ENCODE measurements around the gene FAM131C. TPM values are rescaled to one million over a fixed set of nuclear protein-coding genes. Genes with fewer than 3 reads are reported as not detected.
"Not testable (repeated sequence)": the region's sequence is repeated elsewhere in the genome, so short reads cannot be mapped to it uniquely, and the experiment has no call there.

FAM131C gene
- polyA plus RNA-seq, 1 donor (not counting 4 experiments of a cell fraction or from before 2014, with no cell fraction given) = 0.31 TPM

DNA sequence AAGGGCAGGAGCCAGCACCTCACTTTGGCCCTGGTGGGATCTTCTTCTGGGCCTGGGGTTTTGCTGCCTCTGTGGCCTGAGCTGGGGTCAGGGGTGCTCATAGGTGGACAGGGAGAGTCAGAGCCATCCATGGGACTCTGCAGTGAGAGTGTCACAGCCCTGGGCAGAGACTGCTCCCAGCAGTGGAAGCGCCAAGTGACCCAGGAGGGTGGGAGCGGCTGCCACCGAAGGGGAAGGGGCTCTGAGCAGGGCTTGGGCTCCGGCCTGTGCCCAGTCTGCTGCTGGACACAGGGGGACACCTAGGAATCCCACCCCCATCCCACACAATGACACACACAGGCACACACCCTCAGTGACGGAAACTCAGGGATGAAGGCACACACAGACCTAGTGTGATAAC lies 29.5 kb downstream of the FAM131C start:
- Histone ChIP-seq H3K4me1 (ENCODE audit: control insufficient read depth, extremely low read depth, insufficient read depth, low read length) (peaks cover 2% of the 10 kb centered on the region), H3K9me3 (ENCODE audit: control insufficient read depth, low read depth, low read length) (no peaks in the 10 kb centered on the region), H3K27ac (ENCODE audit: control insufficient read depth, insufficient read depth, low read length) (no peak overlapping the region), H3K9me1 (ENCODE audit: control insufficient read depth, extremely low read depth, insufficient read depth, low read length) (no peaks in the 10 kb centered on the region), H3K79me2 (ENCODE audit: control insufficient read depth, insufficient read depth, low read length) (no peaks in the 10 kb centered on the region), H3K27me3 (ENCODE audit: control insufficient read depth, extremely low read depth, insufficient read depth, low read length) (no peaks in the 10 kb centered on the region), H2AFZ (ENCODE audit: control insufficient read depth, low read length) (no peak overlapping the region), H3K4me3 (ENCODE audit: control insufficient read depth in 2 of 3, extremely low read depth in 1 of 3, insufficient read depth in 2 of 3, low read depth in 1 of 3, low read length in 3 of 3) (no peak overlapping the region), H3K9ac (ENCODE audit: control insufficient read depth, extremely low read depth, insufficient read depth, low read length) (no peak overlapping the region), H4K20me1 (ENCODE audit: control insufficient read depth, extremely low read depth, insufficient read depth, low read length) (no peaks in the 10 kb centered on the region), H3K36me3 (ENCODE audit: control insufficient read depth in 2 of 2, extremely low read depth in 1 of 2, insufficient read depth in 2 of 2, low read length in 2 of 2) (no peaks in the 10 kb centered on the region), H3K4me2 (ENCODE audit: control insufficient read depth, extremely low read depth, insufficient read depth, low read depth, low read length) (no peak overlapping the region)
- TF ChIP-seq CTCF (optimal IDR thresholded peaks at IDR 0.05 in 1 of 3, IDR thresholded peaks at IDR 0.05 in 1 of 3, conservative IDR thresholded peaks at IDR 0.05 in 1 of 3; ENCODE audit: extremely low read depth in 1 of 3, insufficient read depth in 2 of 3, low read length in 3 of 3) = no peak
- TF ChIP-seq EZH2 (IDR thresholded peaks at IDR 0.05; ENCODE audit: low read length) = no peak
- DNase-seq (ENCODE audit: low read depth, low spot score) = no peak
- FAIRE-seq = no peak
- dilution Hi-C loops (cut with MboI; ENCODE audit: extremely low pct_ligation_motif_present, low sequenced_read_pairs) = no loop called here

DNA sequence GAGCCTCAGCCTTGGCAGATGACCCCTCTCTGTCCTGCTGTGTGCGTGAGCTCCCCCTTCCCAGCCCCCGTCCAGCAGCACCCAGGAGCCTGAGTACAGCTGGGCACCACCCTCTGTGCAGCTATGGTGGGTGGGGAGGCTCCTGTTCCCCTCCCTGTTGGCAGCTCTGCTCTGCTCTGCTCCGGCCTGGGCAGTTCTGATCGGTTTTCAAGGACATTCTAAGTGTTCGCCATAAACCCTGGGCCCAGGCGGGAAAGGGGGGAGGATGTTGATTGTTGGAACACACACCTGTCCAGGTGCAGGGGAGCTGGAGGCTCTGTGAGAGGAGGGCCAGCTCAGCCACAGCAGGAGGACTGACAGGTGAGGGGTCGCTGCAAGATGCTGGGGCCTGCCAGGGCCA lies 29.9 kb downstream of the FAM131C start, which contains the start of gene CLCNKB:
CLCNKB (plus strand) TSS at position 262 of the 400 bp plus-strand sequence. CDS start 711 bp downstream, outside the sequence.
- no peaks in the 10 kb centered on the region for H3K27me3 ChIP-seq (ENCODE audit: control insufficient read depth, extremely low read depth, insufficient read depth, low read length)
- no peak within 1 kb of the TSS for H3K4me2 ChIP-seq (ENCODE audit: control insufficient read depth, extremely low read depth, insufficient read depth, low read depth, low read length)
- H3K4me3 ChIP-seq (ENCODE audit: control insufficient read depth in 2 of 3, extremely low read depth in 1 of 3, insufficient read depth in 2 of 3, low read depth in 1 of 3, low read length in 3 of 3) = no peak within 1 kb of the TSS
- H3K9me3 ChIP-seq (ENCODE audit: control insufficient read depth, low read depth, low read length) = no peaks in the 10 kb centered on the region
- H3K4me1 ChIP-seq (ENCODE audit: control insufficient read depth, extremely low read depth, insufficient read depth, low read length) = no peaks in the 10 kb centered on the region
- TF ChIP-seq CTCF (optimal IDR thresholded peaks at IDR 0.05 in 1 of 3, IDR thresholded peaks at IDR 0.05 in 1 of 3, conservative IDR thresholded peaks at IDR 0.05 in 1 of 3; ENCODE audit: extremely low read depth in 1 of 3, insufficient read depth in 2 of 3, low read length in 3 of 3) = no peak
- no peak for TF ChIP-seq EZH2 (IDR thresholded peaks at IDR 0.05; ENCODE audit: low read length)
- DNase-seq (ENCODE audit: low read depth, low spot score) (no peak), FAIRE-seq (no peak)
- H3K79me2 ChIP-seq (ENCODE audit: control insufficient read depth, insufficient read depth, low read length) = no peaks in the 10 kb centered on the region
- H3K27ac ChIP-seq (ENCODE audit: control insufficient read depth, insufficient read depth, low read length) = no peak within 1 kb of the TSS
- H3K9me1 ChIP-seq (ENCODE audit: control insufficient read depth, extremely low read depth, insufficient read depth, low read length) = no peaks in the 10 kb centered on the region
- no peak within 1 kb of the TSS for H3K9ac ChIP-seq (ENCODE audit: control insufficient read depth, extremely low read depth, insufficient read depth, low read length)
- no peaks in the 10 kb centered on the region for H4K20me1 ChIP-seq (ENCODE audit: control insufficient read depth, extremely low read depth, insufficient read depth, low read length)
- H3K36me3 ChIP-seq (ENCODE audit: control insufficient read depth in 2 of 2, extremely low read depth in 1 of 2, insufficient read depth in 2 of 2, low read length in 2 of 2) = no peaks in the 10 kb centered on the region
- dilution Hi-C loops (cut with MboI; ENCODE audit: extremely low pct_ligation_motif_present, low sequenced_read_pairs) = no loop called here
- H2AFZ ChIP-seq (ENCODE audit: control insufficient read depth, low read length) = no peak within 1 kb of the TSS

GRCh38 chr1:16042654-16043053 lies 30.8 kb downstream of the FAM131C start:
- DNase-seq (ENCODE audit: low read depth, low spot score); H2AFZ ChIP-seq (ENCODE audit: control insufficient read depth, low read length); H3K36me3 ChIP-seq (ENCODE audit: control insufficient read depth in 2 of 2, extremely low read depth in 1 of 2, insufficient read depth in 2 of 2, low read length in 2 of 2); H3K9me1 ChIP-seq (ENCODE audit: control insufficient read depth, extremely low read depth, insufficient read depth, low read length); H3K9ac ChIP-seq (ENCODE audit: control insufficient read depth, extremely low read depth, insufficient read depth, low read length); H3K27ac ChIP-seq (ENCODE audit: control insufficient read depth, insufficient read depth, low read length); FAIRE-seq; H3K79me2 ChIP-seq (ENCODE audit: control insufficient read depth, insufficient read depth, low read length); H4K20me1 ChIP-seq (ENCODE audit: control insufficient read depth, extremely low read depth, insufficient read depth, low read length); H3K27me3 ChIP-seq (ENCODE audit: control insufficient read depth, extremely low read depth, insufficient read depth, low read length); H3K4me3 ChIP-seq (ENCODE audit: control insufficient read depth in 2 of 3, extremely low read depth in 1 of 3, insufficient read depth in 2 of 3, low read depth in 1 of 3, low read length in 3 of 3); dilution Hi-C loops (cut with MboI; ENCODE audit: extremely low pct_ligation_motif_present, low sequenced_read_pairs); H3K4me1 ChIP-seq (ENCODE audit: control insufficient read depth, extremely low read depth, insufficient read depth, low read length); H3K9me3 ChIP-seq (ENCODE audit: control insufficient read depth, low read depth, low read length); H3K4me2 ChIP-seq (ENCODE audit: control insufficient read depth, extremely low read depth, insufficient read depth, low read depth, low read length): not testable (repeated sequence)
